ENCODE measurements around the gene HECW1.

HECW1 gene

DNA sequence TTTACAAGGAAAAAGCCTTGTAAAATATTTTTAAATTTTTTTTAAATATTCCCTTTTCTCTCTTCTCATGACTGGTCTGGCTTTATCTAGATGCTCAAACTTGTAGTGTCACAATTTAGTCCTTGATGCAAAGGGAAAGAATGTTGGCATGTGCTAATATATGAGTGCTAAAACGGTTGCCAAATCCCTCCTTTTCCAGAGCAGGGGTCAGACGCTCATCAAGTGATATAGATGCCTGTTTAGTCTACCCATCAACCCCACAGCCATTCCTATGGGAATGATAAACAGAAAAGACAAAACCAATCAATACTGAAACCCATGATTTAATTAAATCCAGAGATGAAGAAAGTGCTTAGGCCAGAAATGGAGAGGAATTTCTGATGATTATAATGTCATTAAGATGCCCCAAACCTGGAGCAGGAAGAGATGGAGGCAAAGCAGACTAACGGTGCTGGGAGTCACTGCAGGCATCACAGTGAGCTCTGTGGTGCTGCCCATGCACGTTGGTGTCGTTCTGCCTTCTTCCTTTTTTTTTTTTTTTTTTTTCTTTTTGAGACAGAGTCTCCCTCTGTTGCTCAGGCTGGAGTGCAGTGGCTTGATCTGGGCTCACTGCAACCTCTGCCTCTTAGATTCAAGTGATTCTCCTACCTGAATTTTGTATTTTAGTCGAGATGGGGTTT lies 260.4 kb downstream of the HECW1 start:
- Histone ChIP-seq H3K9me3 (ENCODE audit: control insufficient read depth, insufficient read depth, low read depth, low read length) (no peaks in the 10 kb centered on the region), H3K4me3 (ENCODE audit: low read depth, low read length) (no peak overlapping the region), H3K27ac (ENCODE audit: extremely low read depth, low read depth, low read length) (no peak overlapping the region), H3K36me3 (ENCODE audit: control insufficient read depth in 2 of 2, insufficient read depth in 1 of 2, low read length in 2 of 2) (no peaks in the 10 kb centered on the region), H3K4me1 (ENCODE audit: control insufficient read depth, insufficient read depth, low read length) (no peaks in the 10 kb centered on the region)
- TF ChIP-seq ZNF248 (tag by site-specific recombination; IDR thresholded peaks at IDR 0.05) (no peak), ZBTB17 (tag by site-specific recombination; IDR thresholded peaks at IDR 0.05) (peak; percentile 88)
- ChIA-PET CTCF (no interaction called here), POLR2A (no interaction called here)

DNA sequence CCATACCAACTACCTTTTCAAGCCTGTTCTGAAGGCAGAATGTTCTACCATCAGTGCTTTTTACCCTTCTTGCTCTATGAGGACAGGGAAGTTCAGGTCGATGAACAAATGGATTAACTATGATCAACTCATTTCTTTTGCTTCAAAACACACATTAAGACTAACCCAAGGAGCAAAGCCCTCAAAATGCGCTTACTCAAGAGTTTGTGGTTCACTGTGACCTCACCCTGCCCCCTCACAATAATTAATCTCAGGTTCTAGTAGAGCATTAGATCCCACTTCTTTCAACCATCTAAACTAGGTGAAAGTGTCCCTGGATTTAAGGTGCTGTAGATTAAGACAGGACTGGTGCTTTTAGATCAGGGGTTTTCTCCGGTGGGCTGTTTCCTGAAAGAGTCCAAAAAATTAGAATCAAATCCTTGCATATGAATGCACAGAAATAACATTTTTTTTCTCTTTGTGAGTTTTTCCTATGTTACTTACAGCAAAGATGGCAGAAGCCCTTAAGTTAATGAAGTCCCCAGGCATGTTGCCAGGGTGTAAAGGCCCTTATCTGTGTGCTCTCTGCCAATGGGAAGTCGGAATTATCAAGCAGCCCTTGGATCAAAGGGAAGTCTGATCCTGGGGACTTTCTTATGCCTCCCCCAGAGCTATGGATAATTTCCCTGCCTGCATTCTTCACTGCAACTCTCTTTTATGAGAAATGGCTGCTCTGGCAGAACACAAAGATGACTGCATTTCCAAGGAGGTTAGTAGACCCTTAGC lies 264.9 kb downstream of the HECW1 start:
- Histone ChIP-seq H3K9me3 (ENCODE audit: control insufficient read depth, insufficient read depth, low read depth, low read length) (no peaks in the 10 kb centered on the region), H3K4me3 (ENCODE audit: low read depth, low read length) (no peak overlapping the region), H3K4me1 (ENCODE audit: control insufficient read depth, insufficient read depth, low read length) (no peaks in the 10 kb centered on the region), H3K36me3 (ENCODE audit: control insufficient read depth in 2 of 2, insufficient read depth in 1 of 2, low read length in 2 of 2) (no peaks in the 10 kb centered on the region), H3K27ac (ENCODE audit: extremely low read depth, low read depth, low read length) (no peak overlapping the region)
- no peak for TF ChIP-seq ZNF324 (tag by site-specific recombination; IDR thresholded peaks at IDR 0.05)
- no peak for TF ChIP-seq ZNF112 (tag by site-specific recombination; IDR thresholded peaks at IDR 0.05)
- no peak for TF ChIP-seq ZNF132 (tag by site-specific recombination; IDR thresholded peaks at IDR 0.05; ENCODE audit: borderline replicate concordance)
- TF ChIP-seq ZNF121 (tag by site-specific recombination; IDR thresholded peaks at IDR 0.05) = no peak
- TF ChIP-seq ZNF10 (tag by site-specific recombination; IDR thresholded peaks at IDR 0.05) = no peak
- TF ChIP-seq, protein P1, sequence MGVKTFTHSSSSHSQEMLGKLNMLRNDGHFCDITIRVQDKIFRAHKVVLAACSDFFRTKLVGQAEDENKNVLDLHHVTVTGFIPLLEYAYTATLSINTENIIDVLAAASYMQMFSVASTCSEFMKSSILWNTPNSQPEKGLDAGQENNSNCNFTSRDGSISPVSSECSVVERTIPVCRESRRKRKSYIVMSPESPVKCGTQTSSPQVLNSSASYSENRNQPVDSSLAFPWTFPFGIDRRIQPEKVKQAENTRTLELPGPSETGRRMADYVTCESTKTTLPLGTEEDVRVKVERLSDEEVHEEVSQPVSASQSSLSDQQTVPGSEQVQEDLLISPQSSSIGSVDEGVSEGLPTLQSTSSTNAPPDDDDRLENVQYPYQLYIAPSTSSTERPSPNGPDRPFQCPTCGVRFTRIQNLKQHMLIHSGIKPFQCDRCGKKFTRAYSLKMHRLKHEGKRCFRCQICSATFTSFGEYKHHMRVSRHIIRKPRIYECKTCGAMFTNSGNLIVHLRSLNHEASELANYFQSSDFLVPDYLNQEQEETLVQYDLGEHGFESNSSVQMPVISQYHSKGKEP (tag by site-specific recombination; IDR thresholded peaks at IDR 0.05) = no peak
- TF ChIP-seq ZNF175 (tag by site-specific recombination; IDR thresholded peaks at IDR 0.05) = no peak
- TF ChIP-seq ZNF211 (tag by site-specific recombination; IDR thresholded peaks at IDR 0.05; ENCODE audit: low read depth) = no peak
- TF ChIP-seq, protein P2, sequence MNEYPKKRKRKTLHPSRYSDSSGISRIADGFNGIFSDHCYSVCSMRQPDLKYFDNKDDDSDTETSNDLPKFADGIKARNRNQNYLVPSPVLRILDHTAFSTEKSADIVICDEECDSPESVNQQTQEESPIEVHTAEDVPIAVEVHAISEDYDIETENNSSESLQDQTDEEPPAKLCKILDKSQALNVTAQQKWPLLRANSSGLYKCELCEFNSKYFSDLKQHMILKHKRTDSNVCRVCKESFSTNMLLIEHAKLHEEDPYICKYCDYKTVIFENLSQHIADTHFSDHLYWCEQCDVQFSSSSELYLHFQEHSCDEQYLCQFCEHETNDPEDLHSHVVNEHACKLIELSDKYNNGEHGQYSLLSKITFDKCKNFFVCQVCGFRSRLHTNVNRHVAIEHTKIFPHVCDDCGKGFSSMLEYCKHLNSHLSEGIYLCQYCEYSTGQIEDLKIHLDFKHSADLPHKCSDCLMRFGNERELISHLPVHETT (tag by site-specific recombination; IDR thresholded peaks at IDR 0.05) = no peak
- no peak for TF ChIP-seq KLF16 (tag by site-specific recombination; IDR thresholded peaks at IDR 0.05)
- no peak for TF ChIP-seq ZNF155 (tag by site-specific recombination; IDR thresholded peaks at IDR 0.05)
- TF ChIP-seq, protein P3, sequence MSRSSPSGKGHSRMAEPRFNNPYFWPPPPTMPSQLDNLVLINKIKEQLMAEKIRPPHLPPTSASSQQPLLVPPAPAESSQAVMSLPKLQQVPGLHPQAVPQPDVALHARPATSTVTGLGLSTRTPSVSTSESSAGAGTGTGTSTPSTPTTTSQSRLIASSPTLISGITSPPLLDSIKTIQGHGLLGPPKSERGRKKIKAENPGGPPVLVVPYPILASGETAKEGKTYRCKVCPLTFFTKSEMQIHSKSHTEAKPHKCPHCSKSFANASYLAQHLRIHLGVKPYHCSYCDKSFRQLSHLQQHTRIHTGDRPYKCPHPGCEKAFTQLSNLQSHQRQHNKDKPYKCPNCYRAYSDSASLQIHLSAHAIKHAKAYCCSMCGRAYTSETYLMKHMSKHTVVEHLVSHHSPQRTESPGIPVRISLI (tag by site-specific recombination; IDR thresholded peaks at IDR 0.05) = no peak
- no peak for TF ChIP-seq SCRT1 (tag by site-specific recombination; IDR thresholded peaks at IDR 0.05; ENCODE audit: borderline replicate concordance)
- TF ChIP-seq, protein P4, sequence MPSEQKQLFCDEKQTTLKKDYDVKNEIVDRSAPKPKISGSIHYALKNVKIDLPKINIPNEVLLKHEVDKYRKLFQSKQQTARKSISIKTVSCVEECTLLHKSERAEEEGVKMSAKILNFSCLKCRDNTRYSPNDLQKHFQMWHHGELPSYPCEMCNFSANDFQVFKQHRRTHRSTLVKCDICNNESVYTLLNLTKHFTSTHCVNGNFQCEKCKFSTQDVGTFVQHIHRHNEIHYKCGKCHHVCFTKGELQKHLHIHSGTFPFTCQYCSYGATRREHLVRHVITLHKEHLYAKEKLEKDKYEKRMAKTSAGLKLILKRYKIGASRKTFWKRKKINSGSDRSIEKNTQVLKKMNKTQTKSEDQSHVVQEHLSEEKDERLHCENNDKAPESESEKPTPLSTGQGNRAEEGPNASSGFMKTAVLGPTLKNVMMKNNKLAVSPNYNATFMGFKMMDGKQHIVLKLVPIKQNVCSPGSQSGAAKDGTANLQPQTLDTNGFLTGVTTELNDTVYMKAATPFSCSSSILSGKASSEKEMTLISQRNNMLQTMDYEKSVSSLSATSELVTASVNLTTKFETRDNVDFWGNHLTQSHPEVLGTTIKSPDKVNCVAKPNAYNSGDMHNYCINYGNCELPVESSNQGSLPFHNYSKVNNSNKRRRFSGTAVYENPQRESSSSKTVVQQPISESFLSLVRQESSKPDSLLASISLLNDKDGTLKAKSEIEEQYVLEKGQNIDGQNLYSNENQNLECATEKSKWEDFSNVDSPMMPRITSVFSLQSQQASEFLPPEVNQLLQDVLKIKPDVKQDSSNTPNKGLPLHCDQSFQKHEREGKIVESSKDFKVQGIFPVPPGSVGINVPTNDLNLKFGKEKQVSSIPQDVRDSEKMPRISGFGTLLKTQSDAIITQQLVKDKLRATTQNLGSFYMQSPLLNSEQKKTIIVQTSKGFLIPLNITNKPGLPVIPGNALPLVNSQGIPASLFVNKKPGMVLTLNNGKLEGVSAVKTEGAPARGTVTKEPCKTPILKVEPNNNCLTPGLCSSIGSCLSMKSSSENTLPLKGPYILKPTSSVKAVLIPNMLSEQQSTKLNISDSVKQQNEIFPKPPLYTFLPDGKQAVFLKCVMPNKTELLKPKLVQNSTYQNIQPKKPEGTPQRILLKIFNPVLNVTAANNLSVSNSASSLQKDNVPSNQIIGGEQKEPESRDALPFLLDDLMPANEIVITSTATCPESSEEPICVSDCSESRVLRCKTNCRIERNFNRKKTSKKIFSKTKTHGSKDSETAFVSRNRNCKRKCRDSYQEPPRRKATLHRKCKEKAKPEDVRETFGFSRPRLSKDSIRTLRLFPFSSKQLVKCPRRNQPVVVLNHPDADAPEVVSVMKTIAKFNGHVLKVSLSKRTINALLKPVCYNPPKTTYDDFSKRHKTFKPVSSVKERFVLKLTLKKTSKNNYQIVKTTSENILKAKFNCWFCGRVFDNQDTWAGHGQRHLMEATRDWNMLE (tag by site-specific recombination; conservative IDR thresholded peaks at IDR 0.05; ENCODE audit: low read depth) = no peak
- no peak for TF ChIP-seq ZNF558 (tag by site-specific recombination; IDR thresholded peaks at IDR 0.05)
- ChIA-PET POLR2A (no interaction called here), CTCF (no interaction called here)
